A549 (cell line): ENCODE measurements around the gene CRYBG2. TPM values are rescaled to one million over a fixed set of nuclear protein-coding genes. Genes with fewer than 3 reads are reported as not detected.

Source experiments
- ATAC-seq, 2 experiments: fragments of 200-7000 bp in 1 of 2; fragments of >200 bp in 1 of 2; cut with Nextera tagmentation in 1 of 2; cut with Tn5 transposase in 1 of 2; 3 replicates each; pipeline versions ENCODE4 v1.8.0 to v1.9.1; 2018 to 2020; ENCODE audit warnings: mild to moderate bottlenecking in 1 of 2, moderate library complexity in 1 of 2
- CTCF ChIA-PET: fragments of 300-600 bp; sonication (Branson Sonifier 250); formaldehyde crosslinking; extraction: SDS; loops from one replicate; lab custom pipeline; 2021; ENCODE audit warnings: antibody characterized with exemption, inconsistent platforms; lab: Yijun Ruan, JAX
- POLR2A ChIA-PET: fragments of 350-600 bp; formaldehyde crosslinking; extraction: SDS; loops from one replicate; lab custom pipeline; 2021; ENCODE audit warnings: antibody characterized with exemption, inconsistent platforms; lab: Yijun Ruan, JAX
- DNase-seq, 2 experiments: peaks; one replicate each; pipeline versions ENCODE4 v3.0.0 to v3.0.0-alpha.2; 2011 to 2016; ENCODE audit warnings: low read depth in 1 of 2, low spot score in 1 of 2
- FAIRE-seq: peaks from 2 replicates; lab custom pipeline; 2011; peaks lifted over from hg19 to GRCh38; lab: Jason Lieb, UNC
- H3K27ac ChIP-seq, 2 experiments: fragments of >200 bp; sonication (Bioruptor Twin); formaldehyde crosslinking; 3 replicates each; pipeline ENCODE4 v1.5.1; 2016 to 2017
- H3K4me1 ChIP-seq: fragments of >200 bp; sonication (Bioruptor Twin); formaldehyde crosslinking; 3 replicates; pipeline ENCODE4 v1.6.1; 2016
- H3K4me2 ChIP-seq: fragments of >200 bp; sonication (Bioruptor Twin); formaldehyde crosslinking; 3 replicates; pipeline ENCODE4 v1.6.1; 2016
- H3K4me3 ChIP-seq: fragments of >200 bp; sonication (Bioruptor Twin); formaldehyde crosslinking; 3 replicates; pipeline ENCODE4 v1.5.1; 2016
- H3K9me3 ChIP-seq: fragments of >200 bp; sonication (Bioruptor Twin); formaldehyde crosslinking; 3 replicates; pipeline ENCODE4 v1.6.1; 2016
- CEBPB ChIP-seq, 2 experiments: fragments of >200 bp in 1 of 2; sonication (Bioruptor Twin) in 1 of 2; formaldehyde crosslinking in 1 of 2; IDR thresholded peaks; 2 replicates each; pipeline ENCODE4 v1.6.1; 2012 to 2016
- CTCF ChIP-seq: fragments of >200 bp; sonication (Bioruptor Twin); formaldehyde crosslinking; IDR thresholded peaks from 3 replicates; pipeline ENCODE4 v1.5.1; 2016
- EP300 ChIP-seq, 2 experiments: fragments of >200 bp; sonication (Bioruptor Twin); formaldehyde crosslinking; IDR thresholded peaks; 2 replicates in 1 of 2; 3 replicates in 1 of 2; pipeline ENCODE4 v1.6.1; 2016 to 2017
- ESRRA ChIP-seq: fragments of 150-350 bp; IDR thresholded peaks from 2 replicates; pipeline ENCODE4 v1.6.1; 2014; ENCODE audit warnings: mild to moderate bottlenecking, low read length, borderline replicate concordance
- FOSB ChIP-seq: fragments of 250-450 bp; sonication (Bioruptor Pico); IDR thresholded peaks from 2 replicates; pipeline ENCODE4 v1.5.0; 2020; ENCODE audit warnings: mild to moderate bottlenecking, moderate library complexity
- HES2 ChIP-seq: fragments of >200 bp; sonication (Bioruptor Twin); formaldehyde crosslinking; IDR thresholded peaks from 2 replicates; pipeline ENCODE4 v1.6.1; 2016
- HOXA7 ChIP-seq: fragments of 250-450 bp; sonication (Bioruptor Pico); IDR thresholded peaks from 2 replicates; pipeline ENCODE4 v1.5.0; 2020; ENCODE audit warnings: mild to moderate bottlenecking, moderate library complexity
- JUN ChIP-seq, 2 experiments: fragments of >200 bp; sonication (Bioruptor Twin); formaldehyde crosslinking; IDR thresholded peaks; 2 replicates in 1 of 2; 3 replicates in 1 of 2; pipeline ENCODE4 v1.6.1; 2016 to 2017
- KDM1A ChIP-seq: fragments of 200-600 bp; sonication (generic); IDR thresholded peaks from 2 replicates; pipeline ENCODE4 v1.6.1; 2016; ENCODE audit warnings: low read depth, mild to moderate bottlenecking
- KDM5A ChIP-seq: fragments of 200-600 bp; sonication (generic); IDR thresholded peaks from 2 replicates; pipeline ENCODE4 v1.6.1; 2016; ENCODE audit warnings: antibody characterized with exemption, mild to moderate bottlenecking
- MAFK ChIP-seq: fragments of 450-650 bp; IDR thresholded peaks from 2 replicates; pipeline ENCODE4 v1.6.1; 2014; ENCODE audit not compliant: partially characterized antibody
- MAX ChIP-seq: IDR thresholded peaks from 2 replicates; pipeline ENCODE4 v1.6.1; 2012
- NFE2L2 ChIP-seq: fragments of 150-350 bp; conservative IDR thresholded peaks from 2 replicates; pipeline ENCODE4 v1.6.1; 2014; ENCODE audit warnings: low read length
- NR3C1 ChIP-seq: fragments of >200 bp; sonication (Bioruptor Twin); formaldehyde crosslinking; IDR thresholded peaks from 3 replicates; pipeline ENCODE4 v1.6.1; 2017
- POLR2A ChIP-seq: IDR thresholded peaks from 2 replicates; pipeline ENCODE4 v1.6.1; 2012; ENCODE audit warnings: mild to moderate bottlenecking, low read length
- POLR2AphosphoS2 ChIP-seq: conservative IDR thresholded peaks from 2 replicates; pipeline ENCODE4 v1.6.1; 2012; ENCODE audit warnings: low read length, improper control_type of control experiment, inconsistent platforms
- RAD21 ChIP-seq, 2 experiments: fragments of >200 bp in 1 of 2; sonication (Bioruptor Twin) in 1 of 2; formaldehyde crosslinking in 1 of 2; IDR thresholded peaks in 1 of 2; conservative IDR thresholded peaks in 1 of 2; 2 replicates in 1 of 2; 3 replicates in 1 of 2; pipeline ENCODE4 v1.6.1; 2012 to 2018; ENCODE audit warnings: inconsistent platforms in 1 of 2
- RFX5 ChIP-seq: fragments of 450-650 bp; IDR thresholded peaks from 2 replicates; pipeline ENCODE4 v1.7.1; 2014; ENCODE audit warnings: antibody characterized with exemption, mild to moderate bottlenecking, moderate library complexity
- SMC3 ChIP-seq: fragments of >200 bp; sonication (Bioruptor Twin); formaldehyde crosslinking; IDR thresholded peaks from 3 replicates; pipeline ENCODE4 v1.6.1; 2018; ENCODE audit warnings: inconsistent platforms
- TP53 ChIP-seq: fragments of 250-450 bp; sonication (Bioruptor Pico); IDR thresholded peaks from 2 replicates; pipeline ENCODE4 v1.5.0; 2021; ENCODE audit warnings: mild to moderate bottlenecking, moderate library complexity
- ZC3H11A ChIP-seq: fragments of 450-650 bp; IDR thresholded peaks from 2 replicates; pipeline ENCODE4 v1.6.1; 2014; ENCODE audit warnings: antibody characterized with exemption, mild to moderate bottlenecking
- WGBS: methylation state at CpG from one replicate; pipeline ENCODE4 v1.1.6; 2017; ENCODE audit errors: missing lambda C conversion rate; 5-methylcytosine and 5-hydroxymethylcytosine counted together
- polyA plus RNA-seq, 4 experiments: library from polyadenylated mRNA; depleted of rRNA in 3 of 4; stranded (reverse); fragments of >200 nt; fragmentation: RNase III in 1 of 4; extraction: RNeasy Plus Mini Kit Qiagen cat#74134 plus additional on column Dnase treatment in 1 of 4; gene quantifications; 2 replicates in 3 of 4; 3 replicates in 1 of 4; pipeline ENCODE4 v1.2.3, GENCODE V29; 2011 to 2017
- TF ChIP-seq, protein P1 (sequence below): IDR thresholded peaks from 2 replicates; pipeline ENCODE4 v1.6.1; 2012

CRYBG2 gene
- polyA plus RNA-seq, 2 of the 4 experiments (the other 2 are of a cell fraction) = 0.67 to 2.7 TPM

GRCh38 chr1:26399034-26399433 is 45.1 kb upstream of the CRYBG2 start:
- no peak overlapping the region for H3K4me2 ChIP-seq
- no peak overlapping the region for H3K4me3 ChIP-seq
- ChIA-PET POLR2A (no interaction called here), CTCF (interaction anchor here (1.2 to 2.5 kb wide), 4 partner anchors 18 to 77 kb away, joined by 3 to 8 read pairs (median 6); no protein-coding TSS in a partner anchor)
- no peaks in the 10 kb centered on the region for H3K9me3 ChIP-seq
- TF ChIP-seq, protein P1, sequence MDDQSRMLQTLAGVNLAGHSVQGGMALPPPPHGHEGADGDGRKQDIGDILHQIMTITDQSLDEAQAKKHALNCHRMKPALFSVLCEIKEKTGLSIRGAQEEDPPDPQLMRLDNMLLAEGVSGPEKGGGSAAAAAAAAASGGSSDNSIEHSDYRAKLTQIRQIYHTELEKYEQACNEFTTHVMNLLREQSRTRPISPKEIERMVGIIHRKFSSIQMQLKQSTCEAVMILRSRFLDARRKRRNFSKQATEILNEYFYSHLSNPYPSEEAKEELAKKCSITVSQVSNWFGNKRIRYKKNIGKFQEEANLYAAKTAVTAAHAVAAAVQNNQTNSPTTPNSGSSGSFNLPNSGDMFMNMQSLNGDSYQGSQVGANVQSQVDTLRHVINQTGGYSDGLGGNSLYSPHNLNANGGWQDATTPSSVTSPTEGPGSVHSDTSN = no peak
- TF ChIP-seq MAFK (no peak), POLR2A (no peak)
- 32% methylated on average over 3 of the region's 3 CpGs for WGBS
- peaks cover 4% of the 10 kb centered on the region; the same call in 1 of the 3 replicates for H3K4me1 ChIP-seq
- no peak overlapping the region for H3K27ac ChIP-seq
- FAIRE-seq (no peak), ATAC-seq (no peak), DNase-seq (no peak)

DNA sequence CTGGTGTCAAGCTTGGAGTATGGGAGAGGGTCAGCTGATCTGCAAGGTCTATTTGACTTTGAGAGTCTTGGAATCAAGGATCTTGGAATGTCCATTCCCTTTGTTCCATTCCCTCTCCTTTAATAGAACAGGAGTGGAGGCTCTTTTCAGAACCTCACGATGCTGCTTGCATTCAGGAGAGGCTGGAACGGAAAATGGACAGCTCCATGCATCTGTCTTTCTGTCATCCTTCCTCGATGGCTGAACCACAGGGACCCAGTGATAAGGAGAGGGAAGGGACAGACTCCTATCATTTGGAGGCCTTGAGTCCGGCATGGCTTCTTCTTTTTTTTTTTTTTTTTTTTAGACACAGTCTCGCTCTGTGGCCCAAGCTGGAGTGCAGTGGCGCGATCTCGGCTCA is 41.8 kb upstream of the CRYBG2 start:
- H3K9me3 ChIP-seq = no peaks in the 10 kb centered on the region
- ChIA-PET CTCF (interaction anchor here (0.6 to 3.9 kb wide), 7 partner anchors 10 to 362 kb away, joined by 3 to 21 read pairs (median 4); no protein-coding TSS in a partner anchor), POLR2A (no interaction called here)
- no peak overlapping the region for H3K4me3 ChIP-seq
- 88% methylated on average over 7 of the region's 8 CpGs for WGBS
- DNase-seq = no peak
- FAIRE-seq = no peak
- H3K4me2 ChIP-seq = no peak overlapping the region
- ATAC-seq = no peak
- peaks cover 10% of the 10 kb centered on the region; the same call in 2 of the 3 replicates for H3K4me1 ChIP-seq
- no peak overlapping the region for H3K27ac ChIP-seq
- TF ChIP-seq ZC3H11A (no peak), JUN (IDR thresholded peaks at IDR 0.05) (no peak), POLR2AphosphoS2 (no peak), KDM1A (no peak), ESRRA (no peak), TP53 (CRISPR knock-in tag) (no peak), FOSB (CRISPR knock-in tag) (no peak), CEBPB (IDR thresholded peaks at IDR 0.05) (no peak)

GRCh38 chr1:26391450-26391849 is 37.5 kb upstream of the CRYBG2 start:
- DNase-seq (peak; percentile 68 to 69), FAIRE-seq (no peak), ATAC-seq (peak; percentile 91 to 92)
- 5% methylated on average over 3 of the region's 3 CpGs for WGBS
- H3K4me2 ChIP-seq = peak overlapping the region; percentile 22
- no peaks in the 10 kb centered on the region for H3K9me3 ChIP-seq
- H3K27ac ChIP-seq = peak overlapping the region in 1 of 2 experiments; percentile 7; a peak in 1 of 6 replicates
- CTCF ChIA-PET = interaction anchor here (0.6 to 3.7 kb wide), 43 partner anchors 10 to 287 kb away, joined by 3 to 34 read pairs (median 4); partner anchors contain the start of genes CATSPER4, CEP85, SH3BGRL3 and ZNF593
- peaks cover 24% of the 10 kb centered on the region for H3K4me1 ChIP-seq
- POLR2A ChIA-PET = no interaction called here
- TF ChIP-seq CTCF (peak; percentile 82), SMC3 (peak; percentile 82), RAD21 (conservative IDR thresholded peaks at IDR 0.05 in 1 of 2, IDR thresholded peaks at IDR 0.05 in 1 of 2) (peak; percentile 86 to 93), MAFK (no peak)
- H3K4me3 ChIP-seq = no peak overlapping the region

DNA sequence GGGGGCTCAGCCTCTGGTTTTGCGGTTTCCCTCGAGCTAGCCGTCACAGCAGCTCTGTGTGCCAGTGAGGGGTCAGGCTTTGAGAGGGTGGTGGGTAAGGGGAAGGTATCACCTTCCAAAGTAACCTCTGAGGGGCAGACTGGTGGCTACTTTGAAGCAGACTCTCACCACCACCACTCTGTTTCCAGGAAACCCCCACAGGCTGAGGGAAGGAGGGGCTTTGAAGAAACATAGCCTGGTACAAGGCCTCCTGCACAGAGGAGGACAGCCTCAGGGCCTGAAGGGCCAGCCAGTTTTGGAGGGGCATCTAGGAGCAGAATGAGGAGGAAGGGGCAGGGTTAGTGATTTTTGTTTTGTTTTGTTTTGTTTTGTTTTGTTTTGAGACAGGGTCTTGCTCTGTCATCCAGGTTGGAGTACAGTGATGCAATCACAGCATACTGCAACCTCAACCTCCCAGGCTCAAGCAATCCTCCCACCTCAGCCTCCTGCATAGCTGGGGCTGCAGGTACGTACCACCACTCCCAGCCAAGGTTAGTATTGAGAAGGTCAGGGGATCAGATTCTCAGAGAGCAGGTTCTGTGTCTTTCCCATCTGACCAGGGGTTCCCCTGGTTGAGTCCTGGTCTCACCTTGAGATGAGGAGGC is 35.8 kb upstream of the CRYBG2 start:
- no peaks in the 10 kb centered on the region for H3K9me3 ChIP-seq
- H3K4me3 ChIP-seq = no peak overlapping the region
- 0 out of 6 replicates have a peak overlapping the region, but pooled peaks of 1 of the 2 experiments have one; percentile 31 for H3K27ac ChIP-seq
- ATAC-seq = no peak
- ChIA-PET POLR2A (no interaction called here), CTCF (interaction anchor here (1.1 to 3.7 kb wide), 11 partner anchors 12 to 290 kb away, joined by 3 to 34 read pairs (median 6); partner anchors contain the start of genes ZNF593 and ZNF683)
- no peak overlapping the region for H3K4me2 ChIP-seq
- no peak for DNase-seq
- no peak for FAIRE-seq
- TF ChIP-seq FOSB (CRISPR knock-in tag) (no peak), HES2 (no peak), MAX (no peak), POLR2AphosphoS2 (no peak), POLR2A (no peak), ZC3H11A (no peak), NR3C1 (no peak), HOXA7 (CRISPR knock-in tag) (no peak), NFE2L2 (no peak), EP300 (IDR thresholded peaks at IDR 0.05) (no peak), KDM5A (no peak), RFX5 (no peak)
- TF ChIP-seq, protein P1 = no peak
- TF ChIP-seq, all 56 proteins: peak for 0
- WGBS = 84% methylated on average over 2 of the region's 4 CpGs
- H3K4me1 ChIP-seq = peaks cover 21% of the 10 kb centered on the region
